Activated naive CD4-positive, alpha-beta T cell treated with anti-CD3 and anti-CD28 coated beads, Interleukin-2, amount 10 ng/mL, durations not matched to agents 5 hours and 36 hours (primary cell): ENCODE data around the gene USP9Y. TPM values are rescaled to one million over a fixed set of nuclear protein-coding genes. Genes with fewer than 3 reads are reported as not detected.

Source experiments
- total RNA-seq, 2 experiments: library from RNA; stranded (reverse); gene quantifications; one replicate each; pipeline ENCODE4 v1.2.3, GENCODE V29; 2021

The USP9Y gene
- 10 to 100 TPM; 26.6 to 26.9 TPM for total RNA-seq

GRCh38 chrY:12701181-12701695 is at the start of gene USP9Y:
Gene USP9Y, plus strand, starts transcription at chrY:12701231. Its CDS starts 8,217 bp downstream, at chrY:12709448.

GRCh38 chrY:12904618-12905516 is 203.8 kb downstream of the USP9Y start, which contains the start of gene DDX3Y:
Gene DDX3Y, plus strand, starts transcription at chrY:12904868. Its CDS starts 69 bp downstream, at chrY:12904937.

Other genes starting within 250 kb of the USP9Y start
- 10 to 100 TPM; 82.2 to 88.1 TPM for gene DDX3Y, start 203.6 kb downstream of the USP9Y start, total RNA-seq